ES-I3 (cell line): ENCODE data around the gene CXCR1.
"Not testable (repeated sequence)": the region's sequence is repeated elsewhere in the genome, so short reads cannot be mapped to it uniquely, and the experiment has no call there.

Experiments used
- H3K36me3 ChIP-seq: 2 replicates; pipeline ENCODE4 v1.6.1; 2013; ENCODE audit warnings: mild to moderate bottlenecking, low read length, control low read depth, moderate library complexity; ENCODE audit not compliant: insufficient read depth
- H3K4me1 ChIP-seq: 2 replicates; pipeline ENCODE4 v1.6.1; 2013; ENCODE audit warnings: mild to moderate bottlenecking, control low read depth, low read length; ENCODE audit not compliant: insufficient read depth
- H3K9ac ChIP-seq: 2 replicates; pipeline ENCODE4 v1.6.1; 2013; ENCODE audit warnings: low read depth, mild to moderate bottlenecking, low read length, moderate library complexity
- H3K9me3 ChIP-seq: 2 replicates; pipeline ENCODE4 v1.6.1; 2013; ENCODE audit warnings: mild to moderate bottlenecking, low read length, moderate library complexity; ENCODE audit not compliant: control insufficient read depth, insufficient read depth

The CXCR1 gene

GRCh38 chr2:218145124-218145523, 21.6 kb downstream of the CXCR1 start:
- H3K9ac ChIP-seq, result no peak overlapping the region
- 0 out of 2 replicates have a peak, but pooled peaks cover 2% of the 10 kb centered on the region for H3K9me3 ChIP-seq
- H3K36me3 ChIP-seq, result no peaks in the 10 kb centered on the region
- H3K4me1 ChIP-seq, result no peaks in the 10 kb centered on the region

GRCh38 chr2:218138047-218138446, 28.7 kb downstream of the CXCR1 start:
- no peaks in the 10 kb centered on the region for H3K36me3 ChIP-seq
- H3K9me3 ChIP-seq, result no peaks in the 10 kb centered on the region
- H3K4me1 ChIP-seq, result 0 out of 2 replicates have a peak, but pooled peaks cover 3% of the 10 kb centered on the region
- no peak overlapping the region for H3K9ac ChIP-seq

DNA sequence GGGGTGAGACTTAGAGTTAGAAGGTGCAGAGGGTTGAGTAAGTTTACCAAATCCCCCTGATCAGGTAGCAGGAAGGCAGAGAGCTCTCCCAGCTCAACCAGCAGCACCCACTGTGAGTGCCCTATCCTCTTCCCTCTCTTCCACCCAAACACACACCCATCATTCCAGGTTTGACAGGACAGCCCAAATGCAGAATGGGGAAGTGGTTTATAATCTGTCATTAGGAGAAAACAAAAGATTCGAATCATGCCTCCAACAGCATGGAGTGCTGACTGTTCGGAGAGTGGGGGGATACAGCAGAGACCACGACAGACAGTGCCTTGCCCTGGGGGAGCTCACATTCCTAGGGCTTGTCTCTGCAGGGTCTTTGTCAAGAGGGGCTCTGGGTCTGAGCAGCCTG, 29.2 kb downstream of the CXCR1 start:
- Histone ChIP-seq H3K9ac (no peak overlapping the region), H3K36me3 (no peaks in the 10 kb centered on the region), H3K4me1 (0 out of 2 replicates have a peak, but pooled peaks cover 3% of the 10 kb centered on the region), H3K9me3 (no peaks in the 10 kb centered on the region)

- Histone ChIP-seq H3K9ac (no peak overlapping the region), H3K36me3 (no peaks in the 10 kb centered on the region), H3K4me1 (peaks cover 12% of the 10 kb centered on the region)
These were observed 35.9 kb downstream of the CXCR1 start for GRCh38 chr2:218130822-218131221.

DNA sequence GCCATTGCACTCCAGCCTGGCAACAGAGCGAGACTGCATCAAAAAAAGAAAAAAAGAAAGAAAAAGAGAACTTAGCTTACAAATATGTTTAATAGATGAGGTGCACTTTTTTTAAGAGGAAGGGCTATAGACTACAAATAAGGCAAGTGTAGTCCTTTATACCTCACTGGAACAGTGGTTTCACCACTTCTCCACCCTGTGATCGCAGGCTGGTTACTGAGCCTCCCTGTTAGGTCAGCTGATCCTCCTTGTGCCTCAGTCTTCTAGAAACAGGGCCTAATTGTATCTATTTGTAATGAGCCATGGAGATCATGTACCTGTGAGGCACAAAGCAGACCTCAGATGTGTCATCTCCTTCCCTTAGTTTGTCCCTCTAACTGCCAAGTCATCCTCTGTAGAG, 36.4 kb downstream of the CXCR1 start:
- Histone ChIP-seq H3K9ac (no peak overlapping the region), H3K36me3 (no peaks in the 10 kb centered on the region), H3K9me3 (no peaks in the 10 kb centered on the region), H3K4me1 (peaks cover 17% of the 10 kb centered on the region)

More at GRCh38 chr2:218130822-218131221, 35.9 kb downstream of the CXCR1 start:
- no peaks in the 10 kb centered on the region for H3K9me3 ChIP-seq

DNA sequence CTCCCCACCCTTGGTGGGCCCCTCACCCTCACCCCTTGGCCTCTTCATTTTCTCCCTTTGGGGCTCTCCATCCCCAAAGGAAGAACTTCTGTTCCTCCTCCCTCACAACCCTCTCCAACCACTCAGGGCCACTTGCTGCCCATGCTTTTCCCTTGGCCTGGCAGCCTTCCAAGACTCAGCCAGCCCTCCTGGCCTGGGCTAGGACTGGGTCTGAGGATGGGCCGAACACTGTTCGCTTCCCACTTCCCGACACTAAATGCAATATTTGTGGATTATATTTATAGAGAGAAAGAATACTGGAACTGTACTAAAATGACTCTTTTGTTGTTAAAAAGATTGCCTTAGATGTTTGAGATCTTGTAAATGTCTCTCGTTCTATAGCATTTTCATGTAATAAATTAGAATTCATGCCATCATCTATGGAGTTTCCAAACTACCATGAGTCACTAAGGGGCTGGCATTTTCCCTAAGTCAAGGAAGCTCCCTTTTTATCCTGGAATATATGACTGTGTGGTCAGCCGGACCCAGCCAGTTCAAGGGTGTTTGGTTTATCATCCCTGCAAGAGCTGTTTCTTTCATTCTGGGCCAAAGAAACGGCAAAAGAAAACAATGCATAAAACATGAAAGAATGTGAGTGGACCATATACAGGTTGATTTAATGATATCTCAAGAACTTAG, 37.2 kb downstream of the CXCR1 start:
- H3K9me3 ChIP-seq, result no peaks in the 10 kb centered on the region

DNA sequence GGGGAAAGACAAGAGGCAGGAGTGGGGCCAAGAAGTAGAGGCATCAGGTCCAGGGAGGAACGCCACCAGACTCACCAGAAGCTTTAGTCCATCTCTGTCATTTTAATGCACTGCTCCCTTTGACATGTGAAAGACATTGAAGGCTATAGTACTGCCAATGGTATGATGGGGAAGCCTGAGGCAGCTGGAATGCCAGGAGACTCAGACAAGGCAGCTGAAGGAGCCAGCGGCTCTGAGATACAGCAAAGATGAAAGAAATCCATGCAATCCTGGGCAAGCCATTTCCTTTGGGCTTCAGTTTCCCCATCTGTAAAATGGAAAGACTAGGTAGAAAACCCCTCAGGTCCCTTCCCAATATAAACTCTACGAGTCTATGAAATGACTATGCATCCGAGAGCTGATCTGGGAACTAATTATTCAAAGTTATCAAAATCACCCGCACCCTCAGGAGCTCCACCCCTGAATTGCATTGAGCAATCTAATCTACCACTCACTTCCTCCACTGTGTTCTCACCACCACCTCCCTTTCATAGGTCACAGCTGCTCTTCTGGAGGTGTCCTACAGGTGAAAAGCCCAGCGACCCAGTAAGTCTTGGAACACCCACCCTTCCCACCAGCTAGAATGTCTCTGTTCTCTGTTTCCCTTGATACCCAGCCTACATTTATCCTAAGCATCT, 37.8 kb downstream of the CXCR1 start:
- no peaks in the 10 kb centered on the region for H3K9me3 ChIP-seq
- no peaks in the 10 kb centered on the region for H3K36me3 ChIP-seq
- H3K4me1 ChIP-seq, result peaks cover 24% of the 10 kb centered on the region
- H3K9ac ChIP-seq, result no peak overlapping the region

More for the DNA sequence above, 37.2 kb downstream of the CXCR1 start:
- H3K4me1 ChIP-seq, result peaks cover 24% of the 10 kb centered on the region
- no peak overlapping the region for H3K9ac ChIP-seq
- no peaks in the 10 kb centered on the region for H3K36me3 ChIP-seq

- peaks cover 24% of the 10 kb centered on the region for H3K4me1 ChIP-seq
- H3K9ac ChIP-seq, result no peak overlapping the region
- no peaks in the 10 kb centered on the region for H3K9me3 ChIP-seq
- no peaks in the 10 kb centered on the region for H3K36me3 ChIP-seq
These were observed 38.8 kb downstream of the CXCR1 start for GRCh38 chr2:218127929-218128455.

DNA sequence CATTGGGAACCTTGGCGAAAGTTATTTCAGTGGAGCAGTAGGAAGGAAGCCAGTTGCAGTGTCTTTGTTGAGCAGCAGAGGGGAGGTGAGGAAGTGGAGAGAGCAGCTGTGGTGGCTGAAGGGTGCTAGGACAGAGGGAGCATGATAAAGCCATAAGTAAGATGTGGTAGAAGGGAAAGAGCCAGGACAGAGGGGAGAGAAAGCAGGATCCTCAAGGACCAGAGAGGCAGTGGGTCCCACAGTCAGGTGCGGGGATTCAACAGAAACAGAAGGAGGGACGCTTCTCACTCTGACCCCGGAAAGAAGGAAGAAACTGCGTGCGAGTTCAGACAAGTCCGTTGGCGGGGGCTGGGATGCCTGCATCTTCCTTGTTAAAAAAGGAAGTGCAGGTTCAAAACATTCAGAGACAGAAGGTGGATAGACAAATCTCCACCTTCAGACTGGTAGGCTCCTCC, 41.1 kb downstream of the CXCR1 start, which contains the start of gene CXCR2:
CXCR2 (plus strand) TSS at position 403 of the 455 bp plus-strand sequence. CDS start 8,774 bp downstream, outside the sequence.
- H3K4me1 ChIP-seq, result peaks cover 24% of the 10 kb centered on the region
- no peaks in the 10 kb centered on the region for H3K36me3 ChIP-seq
- H3K9me3 ChIP-seq, result no peaks in the 10 kb centered on the region
- no peak within 1 kb of the TSS for H3K9ac ChIP-seq

- Histone ChIP-seq H3K4me1 (peaks cover 24% of the 10 kb centered on the region), H3K36me3 (no peaks in the 10 kb centered on the region)
These were observed 41.7 kb downstream of the CXCR1 start for GRCh38 chr2:218125095-218125494.

GRCh38 chr2:218123986-218124385, 42.8 kb downstream of the CXCR1 start:
- no peaks in the 10 kb centered on the region for H3K36me3 ChIP-seq
- peaks cover 24% of the 10 kb centered on the region for H3K4me1 ChIP-seq
- H3K9ac ChIP-seq, result no peak overlapping the region
- H3K9me3 ChIP-seq, result no peaks in the 10 kb centered on the region

More at GRCh38 chr2:218125095-218125494, 41.7 kb downstream of the CXCR1 start:
- Histone ChIP-seq H3K9me3 (no peaks in the 10 kb centered on the region), H3K9ac (no peak overlapping the region)

GRCh38 chr2:218122286-218122685, 44.5 kb downstream of the CXCR1 start:
- H3K4me1 ChIP-seq, result peaks cover 24% of the 10 kb centered on the region
- H3K9me3 ChIP-seq, H3K36me3 ChIP-seq, H3K9ac ChIP-seq: not testable (repeated sequence)

- H3K36me3 ChIP-seq, H3K9me3 ChIP-seq, H3K9ac ChIP-seq: not testable (repeated sequence)
- H3K4me1 ChIP-seq, result peaks cover 21% of the 10 kb centered on the region
These were observed 45.0 kb downstream of the CXCR1 start for GRCh38 chr2:218121789-218122188.
